Osteoblast (primary cell): ENCODE results near the gene RIT2. TPM values are rescaled to one million over a fixed set of nuclear protein-coding genes. Genes with fewer than 3 reads are reported as not detected.

Experiments
- DNase-seq: peaks from one replicate; pipeline ENCODE4 v3.0.0; 2011; ENCODE audit warnings: low spot score, mixed read lengths; ENCODE audit not compliant: insufficient read length; ENCODE audit errors: missing footprints
- H2AFZ ChIP-seq: 2 replicates; pipeline ENCODE4 v1.6.0; 2011; ENCODE audit warnings: mild to moderate bottlenecking, low read length
- H3K27ac ChIP-seq: 2 replicates; pipeline ENCODE4 v1.5.1; 2011; ENCODE audit warnings: mild to moderate bottlenecking, low read depth, low read length, moderate library complexity
- H3K27me3 ChIP-seq: 2 replicates; pipeline ENCODE4 v1.6.0; 2012; ENCODE audit warnings: mild to moderate bottlenecking, control low read depth, inconsistent platforms, low read length, moderate library complexity; ENCODE audit not compliant: insufficient read depth
- H3K36me3 ChIP-seq: 2 replicates; pipeline ENCODE4 v1.5.1; 2011; ENCODE audit warnings: mild to moderate bottlenecking, low read length, control low read depth, moderate library complexity; ENCODE audit not compliant: insufficient read depth
- H3K4me1 ChIP-seq: 2 replicates; pipeline ENCODE4 v1.5.1; 2011; ENCODE audit warnings: mild to moderate bottlenecking, low read length, control low read depth, moderate library complexity; ENCODE audit not compliant: insufficient read depth
- H3K4me2 ChIP-seq: 2 replicates; pipeline ENCODE4 v1.6.0; 2011; ENCODE audit warnings: mild to moderate bottlenecking, low read length; ENCODE audit not compliant: insufficient read depth
- H3K4me3 ChIP-seq: fragments of 200-600 bp; sonication (generic); 3 replicates; pipeline ENCODE4 v1.5.1; 2012; ENCODE audit warnings: mild to moderate bottlenecking, low read length, inconsistent platforms; ENCODE audit not compliant: insufficient read depth
- H3K79me2 ChIP-seq: 2 replicates; pipeline ENCODE4 v1.6.0; 2012; ENCODE audit warnings: mild to moderate bottlenecking, low read length, control low read depth, inconsistent platforms; ENCODE audit not compliant: insufficient read depth
- H3K9me3 ChIP-seq: 2 replicates; pipeline ENCODE4 v1.5.1; 2011; ENCODE audit warnings: low read depth, low read length, control low read depth
- H4K20me1 ChIP-seq: 2 replicates; pipeline ENCODE4 v1.6.0; 2012; ENCODE audit warnings: mild to moderate bottlenecking, low read length, control low read depth; ENCODE audit not compliant: insufficient read depth
- CTCF ChIP-seq: IDR thresholded peaks from 2 replicates; pipeline ENCODE4 v1.5.1; 2011; ENCODE audit warnings: mild to moderate bottlenecking, low read depth, low read length, moderate library complexity; ENCODE audit errors: extremely low read depth
- total RNA-seq: library from RNA; depleted of rRNA; stranded (reverse); fragments of >200 nt; gene quantifications from 2 replicates; pipeline ENCODE4 v1.2.3, GENCODE V29; 2012

RIT2 gene
- total RNA-seq, 1 donor: not detected

GRCh38 chr18:43001821-43002220 lies 113.7 kb downstream of the RIT2 start:
- H3K27me3 ChIP-seq: no peaks in the 10 kb centered on the region
- H3K4me1 ChIP-seq: no peaks in the 10 kb centered on the region
- H3K27ac ChIP-seq: no peak overlapping the region
- no peak overlapping the region for H3K4me3 ChIP-seq
- no peaks in the 10 kb centered on the region for H3K9me3 ChIP-seq
- no peak overlapping the region for H2AFZ ChIP-seq
- DNase-seq: no peak
- TF ChIP-seq CTCF: no peak
- no peaks in the 10 kb centered on the region for H3K79me2 ChIP-seq
- H3K4me2 ChIP-seq: no peak overlapping the region
- H4K20me1 ChIP-seq: no peaks in the 10 kb centered on the region
- no peaks in the 10 kb centered on the region for H3K36me3 ChIP-seq

- TF ChIP-seq CTCF: no peak
- Histone ChIP-seq H2AFZ (no peak overlapping the region), H3K4me3 (no peak overlapping the region), H3K9me3 (no peaks in the 10 kb centered on the region), H3K4me2 (no peak overlapping the region), H3K27me3 (no peaks in the 10 kb centered on the region), H3K27ac (no peak overlapping the region), H4K20me1 (no peaks in the 10 kb centered on the region), H3K36me3 (no peaks in the 10 kb centered on the region), H3K4me1 (no peaks in the 10 kb centered on the region), H3K79me2 (no peaks in the 10 kb centered on the region)
- DNase-seq: no peak
Measured at GRCh38 chr18:42996824-42997223, 118.7 kb downstream of the RIT2 start.

- no peak for DNase-seq
- no peak overlapping the region for H3K4me2 ChIP-seq
- H3K4me1 ChIP-seq: no peaks in the 10 kb centered on the region
- no peaks in the 10 kb centered on the region for H3K36me3 ChIP-seq
- H3K27ac ChIP-seq: no peak overlapping the region
- no peak overlapping the region for H2AFZ ChIP-seq
- TF ChIP-seq CTCF: no peak
- no peak overlapping the region for H3K4me3 ChIP-seq
- no peaks in the 10 kb centered on the region for H3K9me3 ChIP-seq
- no peaks in the 10 kb centered on the region for H3K27me3 ChIP-seq
- H3K79me2 ChIP-seq: no peaks in the 10 kb centered on the region
- H4K20me1 ChIP-seq: no peaks in the 10 kb centered on the region
Measured at GRCh38 chr18:42980426-42980825, 135.1 kb downstream of the RIT2 start.

GRCh38 chr18:42977982-42978637 lies 137.4 kb downstream of the RIT2 start:
- Histone ChIP-seq H4K20me1 (no peaks in the 10 kb centered on the region), H3K36me3 (no peaks in the 10 kb centered on the region), H2AFZ (no peak overlapping the region), H3K27ac (no peak overlapping the region), H3K4me3 (no peak overlapping the region), H3K79me2 (no peaks in the 10 kb centered on the region), H3K27me3 (no peaks in the 10 kb centered on the region), H3K4me2 (no peak overlapping the region), H3K4me1 (no peaks in the 10 kb centered on the region), H3K9me3 (no peaks in the 10 kb centered on the region)
- DNase-seq: no peak
- no peak for TF ChIP-seq CTCF
